DMS79 (cell line): ENCODE results near the gene ZNF512B.

Experiments used
- DNase-seq: peaks from one replicate; lab custom pipeline; 2025; lab: John Stamatoyannopoulos, UW

ZNF512B gene

GRCh38 chr20:63950701-63951397 lies 18.9 kb downstream of the ZNF512B start:
- no peak for DNase-seq

GRCh38 chr20:63947638-63948456 lies 21.9 kb downstream of the ZNF512B start:
- DNase-seq = no peak

- DNase-seq = no peak
Observed at GRCh38 chr20:63946986-63947637, 22.6 kb downstream of the ZNF512B start.

- no peak for DNase-seq
Observed at GRCh38 chr20:63945921-63946920, 23.5 kb downstream of the ZNF512B start.

- DNase-seq = no peak
Observed at GRCh38 chr20:63945031-63945658, 24.6 kb downstream of the ZNF512B start.

GRCh38 chr20:63944078-63944941 lies 25.4 kb downstream of the ZNF512B start:
- DNase-seq = no peak

GRCh38 chr20:63943808-63944077 lies 26.0 kb downstream of the ZNF512B start:
- DNase-seq = no peak

- no peak for DNase-seq
Observed at GRCh38 chr20:63942969-63943807, 26.5 kb downstream of the ZNF512B start.

GRCh38 chr20:63942250-63942951 lies 27.3 kb downstream of the ZNF512B start:
- DNase-seq = no peak

- no peak for DNase-seq
Observed at GRCh38 chr20:63941282-63942081, 28.2 kb downstream of the ZNF512B start.

- DNase-seq = no peak
Observed at GRCh38 chr20:63940472-63941266, 29.1 kb downstream of the ZNF512B start.

GRCh38 chr20:63940071-63940471 lies 29.7 kb downstream of the ZNF512B start:
- DNase-seq = no peak

GRCh38 chr20:63939061-63939935 lies 30.4 kb downstream of the ZNF512B start:
- DNase-seq = no peak

GRCh38 chr20:63937596-63937995 lies 32.1 kb downstream of the ZNF512B start:
- DNase-seq = no peak

- DNase-seq = no peak
Observed at GRCh38 chr20:63935447-63935846, 34.3 kb downstream of the ZNF512B start.
